Measurements from ENCODE around the gene NQO2.
"Not testable (repeated sequence)": the region's sequence is repeated elsewhere in the genome, so short reads cannot be mapped to it uniquely, and the experiment has no call there.

Gene NQO2

DNA sequence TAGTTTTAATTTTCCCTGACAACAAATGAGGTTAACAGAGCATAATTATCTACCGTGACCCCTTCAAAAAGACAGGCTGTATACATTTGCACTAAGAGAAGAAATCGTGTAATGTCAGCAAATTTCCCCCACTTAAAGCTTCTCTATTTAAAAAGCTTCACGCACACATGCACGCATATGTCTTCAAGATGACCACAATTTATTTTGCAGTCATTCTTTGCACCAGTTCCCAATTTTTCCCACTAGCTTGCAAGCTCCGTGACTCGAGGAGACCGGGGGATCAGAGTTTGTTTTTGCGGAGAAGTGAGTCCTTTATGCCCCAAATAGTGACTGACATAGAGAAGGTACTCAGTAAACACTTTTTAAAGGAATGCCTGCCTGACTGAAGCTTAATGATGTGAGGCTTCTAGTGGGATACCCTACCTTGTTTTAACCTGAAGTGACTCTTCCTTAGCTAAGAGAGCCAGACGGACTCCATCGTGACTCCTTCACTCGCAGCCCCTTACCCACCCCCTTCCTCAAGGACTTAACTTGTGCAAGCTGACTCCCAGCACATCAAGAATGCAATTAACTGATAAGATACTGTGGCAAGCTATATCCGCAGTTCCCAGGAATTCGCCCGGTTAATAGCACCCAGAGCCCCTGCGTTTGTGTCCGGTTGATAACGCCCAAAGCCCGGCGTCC, 9.3 kb upstream of the NQO2 start:
- no peak for DNase-seq

DNA sequence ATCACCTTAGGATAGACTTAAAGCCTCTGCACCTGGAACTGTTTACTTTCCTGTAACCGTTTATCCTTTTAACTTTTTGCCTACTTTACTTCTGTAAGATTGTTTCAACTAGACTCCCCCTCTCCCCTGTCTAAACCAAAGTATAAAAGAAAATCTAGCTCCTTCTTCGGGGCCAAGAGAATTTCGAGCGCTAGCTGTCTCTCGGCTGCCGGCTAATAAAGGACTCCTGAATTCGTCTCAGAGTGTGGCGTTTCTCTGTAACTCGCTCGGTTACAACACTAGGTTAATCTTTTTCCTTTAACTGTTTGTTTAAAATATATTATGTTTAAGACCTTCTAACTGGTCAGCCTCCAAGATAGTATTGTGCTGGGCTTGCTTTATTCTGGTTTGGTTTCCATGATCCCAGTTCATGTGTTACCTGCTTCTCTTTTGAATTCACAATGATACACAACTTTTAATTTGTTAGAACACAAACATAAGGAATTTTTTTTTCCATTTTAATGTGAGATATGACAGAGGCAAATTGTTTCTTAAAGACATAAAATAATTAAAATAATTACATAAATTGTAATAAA, 8.7 kb upstream of the NQO2 start:
- no peak for DNase-seq

DNA sequence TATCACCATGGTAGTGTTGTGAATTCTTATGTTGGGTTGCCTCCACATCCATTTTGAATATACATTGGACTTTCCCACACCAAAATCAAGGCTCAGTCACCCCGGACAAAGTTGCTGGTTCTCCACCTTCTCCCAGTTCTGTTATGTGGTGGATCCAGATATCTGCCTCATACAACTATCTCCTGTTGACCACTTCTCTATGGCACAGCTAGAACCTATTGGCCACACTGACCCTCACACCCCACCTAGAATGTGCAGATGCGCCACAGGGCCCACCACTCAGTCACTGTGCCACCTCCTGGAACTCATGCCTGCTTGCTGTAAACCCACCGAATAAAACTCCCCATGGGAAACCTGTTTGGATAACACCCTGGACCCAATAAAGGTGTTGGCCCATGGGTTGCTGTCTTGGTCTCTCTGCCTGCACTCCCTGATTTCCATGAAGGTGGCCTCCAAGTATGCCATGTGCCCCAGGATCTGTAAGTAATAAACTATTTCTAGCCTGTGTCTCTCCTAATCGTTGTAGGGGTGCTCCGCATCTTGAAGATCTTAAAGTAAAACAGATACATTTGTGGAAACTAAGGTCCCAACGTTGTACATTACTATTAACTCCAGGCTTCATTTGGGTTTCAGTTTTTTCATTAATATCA, 7.2 kb upstream of the NQO2 start:
- DNase-seq: no peak

DNA sequence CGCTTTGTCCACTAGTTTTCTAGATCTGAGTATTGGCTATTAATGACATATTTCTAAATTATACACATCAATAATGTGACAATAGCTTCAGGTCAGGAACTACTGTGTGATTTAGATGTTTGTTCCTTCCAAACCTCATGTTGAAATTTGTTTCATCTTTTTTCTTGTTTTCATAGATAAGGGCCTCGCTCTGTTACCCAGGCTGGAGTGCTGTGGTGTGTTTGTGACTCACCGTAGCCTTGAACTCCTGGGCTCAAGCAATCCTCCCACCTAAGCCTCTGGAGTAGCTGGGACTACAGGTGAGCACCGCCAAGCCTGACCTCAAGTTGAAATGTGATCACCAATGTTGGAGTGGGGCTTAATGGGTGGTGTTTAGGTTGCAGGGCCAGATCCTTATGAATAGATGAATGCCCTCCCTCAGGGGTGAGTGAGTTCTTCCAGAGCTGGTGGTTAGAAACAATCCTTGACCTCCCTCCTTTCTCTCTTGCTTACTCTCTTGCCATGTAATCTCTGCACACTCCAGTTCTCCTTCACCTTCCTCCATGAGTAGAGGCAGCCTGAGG, 5.9 kb upstream of the NQO2 start:
- DNase-seq: no peak

DNA sequence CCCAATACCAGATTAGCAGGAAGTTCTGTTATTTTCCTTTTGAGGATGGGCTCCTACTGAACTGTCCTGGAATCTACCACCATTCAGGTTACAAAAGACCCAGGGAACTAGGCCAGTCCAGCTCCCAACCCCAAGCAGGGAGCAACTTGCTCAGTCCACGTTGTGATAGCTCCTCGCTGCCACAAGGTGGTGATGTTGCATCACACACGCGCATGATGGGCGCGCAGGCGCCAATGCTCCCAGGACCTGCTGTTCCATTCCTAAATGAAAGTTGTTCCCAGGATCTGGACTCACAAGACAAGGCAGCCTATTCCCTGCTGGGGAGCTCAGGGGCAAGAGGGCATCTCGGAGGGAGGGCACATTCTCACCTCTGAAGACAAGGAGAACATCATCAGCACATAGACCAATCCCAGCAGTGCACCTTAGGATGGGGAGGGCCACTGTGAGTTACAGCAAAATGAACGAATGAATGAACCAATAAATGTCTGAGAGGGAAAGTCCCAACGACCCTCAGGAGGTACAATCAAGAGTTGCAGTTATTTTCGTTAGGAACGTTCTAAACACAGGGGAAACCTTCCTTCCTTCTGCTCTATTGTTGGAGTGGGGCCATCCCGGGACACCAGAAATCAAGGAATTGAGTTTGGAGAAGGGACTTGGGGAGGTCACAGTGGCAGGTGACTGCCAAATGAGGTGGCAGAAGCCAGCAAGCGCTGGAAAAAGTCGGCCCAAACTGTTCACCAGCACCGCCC, 1.3 kb upstream of the NQO2 start:
- DNase-seq: not testable (repeated sequence)

DNA sequence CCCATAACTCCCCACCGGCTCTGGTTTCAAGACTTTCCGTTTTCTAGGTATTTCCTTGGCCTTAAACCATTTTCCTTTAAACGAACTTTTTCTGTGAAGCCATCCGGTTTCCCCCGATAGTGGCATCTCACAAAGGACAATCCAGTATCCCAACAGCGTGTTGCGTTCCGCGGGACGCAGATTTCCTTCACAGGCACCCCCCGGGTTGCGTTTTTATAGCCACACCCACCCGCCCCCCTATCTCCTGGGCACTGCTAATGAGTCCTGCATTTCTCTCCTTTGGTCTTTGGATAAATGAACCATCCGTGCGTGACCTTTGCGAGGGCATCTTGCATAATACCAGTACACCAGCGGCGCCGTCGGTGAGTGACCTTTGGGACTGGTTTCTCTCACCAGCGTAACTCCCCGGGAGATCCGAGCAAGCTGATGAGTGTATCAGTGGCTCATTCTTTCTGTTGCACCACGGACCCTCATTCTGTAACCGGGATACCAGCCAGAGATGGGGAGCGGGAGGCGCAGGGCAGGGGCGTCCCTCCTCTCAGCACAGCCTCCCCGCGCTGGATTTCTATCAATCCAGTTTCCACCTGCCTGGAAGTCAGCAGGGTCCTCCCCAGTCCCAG, 586 bp upstream of the NQO2 start:
- DNase-seq: peak in 1 of 2 experiments; percentile 81

DNA sequence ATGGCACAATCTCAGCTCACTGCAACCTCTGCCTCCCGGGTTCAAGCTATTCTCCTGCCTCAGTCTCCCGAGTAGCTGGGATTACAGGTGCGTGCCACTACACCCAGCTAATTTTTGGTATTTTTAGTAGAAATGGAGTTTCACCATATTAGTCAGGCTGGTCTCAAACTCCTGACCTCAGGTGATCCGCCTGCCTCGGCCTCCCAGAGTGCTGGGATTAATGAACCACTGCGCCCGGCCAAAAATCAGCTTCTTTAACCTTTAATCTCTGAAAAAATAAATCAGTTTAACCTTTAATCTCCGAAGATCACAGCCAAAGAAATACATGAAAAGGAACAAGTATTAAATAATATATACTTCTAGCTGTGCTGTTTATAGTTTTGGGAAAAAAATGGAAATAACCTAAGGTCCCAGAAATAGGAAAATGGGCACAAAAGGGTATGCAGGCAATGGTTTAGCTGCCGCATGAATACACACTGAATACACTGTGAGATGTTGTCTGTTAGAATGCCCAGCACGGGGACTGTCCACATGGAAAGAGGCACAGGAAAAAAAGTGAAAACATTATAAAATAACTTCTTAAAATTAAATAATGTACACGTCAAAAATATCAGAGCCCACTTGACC, 1.6 kb downstream of the NQO2 start:
- DNase-seq: no peak

DNA sequence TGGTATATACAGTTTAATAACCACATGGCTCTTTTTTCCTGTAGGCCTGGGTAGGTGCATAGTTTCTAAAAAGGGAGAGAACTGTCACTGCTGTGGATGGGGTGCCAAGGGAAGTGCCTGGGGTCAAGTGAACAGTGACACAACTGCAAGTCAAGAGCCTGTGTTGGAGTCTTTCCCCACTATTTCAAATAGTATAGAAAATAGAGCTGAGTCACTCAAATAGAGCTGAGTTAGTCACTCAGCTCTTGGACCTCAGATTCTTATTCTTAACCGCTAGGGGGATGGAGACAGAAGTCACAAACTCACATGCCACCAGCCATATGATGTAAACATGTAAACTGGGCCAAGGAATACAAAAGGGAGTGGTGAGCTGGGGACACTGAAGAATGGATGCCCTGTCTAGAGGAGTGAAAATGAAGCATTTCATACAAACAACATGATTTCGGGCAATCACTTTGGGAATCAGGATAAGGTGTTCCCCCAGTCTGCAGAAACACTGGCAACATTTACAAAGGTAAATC, 2.1 kb downstream of the NQO2 start:
- DNase-seq: peak in 1 of 2 experiments; percentile 24

DNA sequence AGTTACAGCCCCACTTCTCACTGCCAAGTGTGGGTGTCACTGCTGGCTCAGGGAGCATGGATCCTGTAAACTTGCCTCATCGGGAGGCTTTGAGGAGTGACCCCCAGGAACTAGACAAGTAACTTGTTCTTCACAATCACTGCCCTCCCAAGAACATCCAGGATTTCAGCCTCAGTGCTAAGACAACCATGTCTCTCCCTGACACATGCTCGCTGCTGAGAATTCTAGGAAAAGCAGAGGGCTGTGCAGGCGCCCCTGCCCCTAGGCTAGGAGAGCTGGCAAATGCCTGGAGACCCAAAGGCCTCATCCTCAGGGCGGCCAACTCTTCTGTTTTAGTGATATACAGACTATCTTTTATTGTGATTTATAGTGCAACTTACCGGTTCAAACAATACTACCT, 3.5 kb downstream of the NQO2 start:
- not testable (repeated sequence) for DNase-seq

DNA sequence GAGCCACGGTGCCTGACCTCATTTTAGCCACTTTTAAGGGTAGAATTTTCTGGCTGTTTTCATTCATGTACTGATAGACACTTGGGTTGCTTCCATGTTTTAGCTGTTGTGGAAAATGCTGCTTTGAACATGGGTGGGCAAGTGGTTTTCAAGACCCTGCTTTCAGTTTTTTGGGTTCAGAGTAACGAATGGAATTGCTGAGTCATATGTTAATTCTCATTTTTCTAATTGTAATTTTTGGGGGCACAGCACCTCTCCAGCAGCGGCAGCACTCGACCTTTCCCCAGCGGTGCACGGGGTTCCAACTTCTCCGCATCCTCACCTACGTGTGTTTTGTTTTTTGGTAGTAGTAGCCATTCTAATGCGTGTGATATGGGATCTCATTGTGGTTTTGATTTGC, 5.4 kb downstream of the NQO2 start:
- DNase-seq: no peak

DNA sequence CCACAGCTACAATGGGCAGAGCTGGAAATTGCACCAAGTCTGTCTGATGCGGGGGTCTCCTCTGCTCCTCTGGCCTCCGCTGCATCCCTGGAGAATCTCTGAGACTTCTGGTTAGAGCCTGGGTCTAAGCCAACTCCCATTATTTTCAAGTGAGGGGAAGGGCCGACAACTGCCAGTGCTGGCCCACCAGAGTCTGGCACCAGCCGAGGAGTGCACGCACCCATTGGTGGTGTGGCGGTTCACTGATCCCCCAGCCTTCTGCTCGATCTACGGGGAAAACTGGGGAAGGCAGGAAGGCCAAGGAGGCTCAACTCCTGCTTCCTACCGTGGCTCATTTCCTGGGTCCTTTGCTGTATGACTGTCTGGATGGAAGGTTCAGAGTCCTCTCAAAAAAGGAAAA, 6.2 kb downstream of the NQO2 start:
- DNase-seq: no peak

DNA sequence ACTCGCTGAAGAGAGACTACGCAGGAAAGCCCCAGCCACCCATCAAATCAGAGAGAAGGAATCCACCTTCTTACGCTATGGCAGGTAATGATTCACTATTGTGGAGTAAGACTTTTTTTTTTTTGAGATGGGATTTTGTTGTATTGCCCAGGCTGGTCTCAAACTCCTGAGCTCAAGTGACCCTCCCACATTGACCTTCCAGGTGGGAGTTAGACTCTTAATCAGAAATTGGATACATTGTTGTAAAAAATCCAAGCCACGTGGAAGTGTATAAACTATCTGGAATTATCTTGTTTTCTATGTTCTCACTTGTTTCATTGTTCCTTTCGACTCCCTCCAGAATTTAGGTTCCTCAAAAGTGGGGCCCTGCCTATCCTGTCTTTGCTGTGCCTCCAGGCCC, 6.8 kb downstream of the NQO2 start:
- DNase-seq: no peak

DNA sequence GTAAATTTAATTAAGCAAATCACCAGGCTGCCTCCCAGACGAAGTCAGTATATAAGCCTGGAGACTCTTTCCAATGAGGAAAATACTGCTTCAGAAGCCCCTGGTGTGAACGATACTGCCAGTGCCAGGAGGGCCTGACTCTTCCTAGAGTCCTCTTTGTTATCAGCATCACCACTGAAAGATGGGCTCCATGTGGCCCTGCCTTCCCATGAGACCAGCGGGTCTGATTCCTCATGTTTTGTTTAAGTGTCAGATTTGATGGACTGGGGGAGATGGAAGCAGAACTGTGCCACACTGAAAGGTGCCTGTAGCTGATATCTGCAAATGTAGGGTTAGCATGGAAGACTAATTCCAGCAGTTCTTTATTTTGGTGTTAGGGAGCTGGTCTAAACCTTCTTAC, 7.9 kb downstream of the NQO2 start:
- no peak for DNase-seq

DNA sequence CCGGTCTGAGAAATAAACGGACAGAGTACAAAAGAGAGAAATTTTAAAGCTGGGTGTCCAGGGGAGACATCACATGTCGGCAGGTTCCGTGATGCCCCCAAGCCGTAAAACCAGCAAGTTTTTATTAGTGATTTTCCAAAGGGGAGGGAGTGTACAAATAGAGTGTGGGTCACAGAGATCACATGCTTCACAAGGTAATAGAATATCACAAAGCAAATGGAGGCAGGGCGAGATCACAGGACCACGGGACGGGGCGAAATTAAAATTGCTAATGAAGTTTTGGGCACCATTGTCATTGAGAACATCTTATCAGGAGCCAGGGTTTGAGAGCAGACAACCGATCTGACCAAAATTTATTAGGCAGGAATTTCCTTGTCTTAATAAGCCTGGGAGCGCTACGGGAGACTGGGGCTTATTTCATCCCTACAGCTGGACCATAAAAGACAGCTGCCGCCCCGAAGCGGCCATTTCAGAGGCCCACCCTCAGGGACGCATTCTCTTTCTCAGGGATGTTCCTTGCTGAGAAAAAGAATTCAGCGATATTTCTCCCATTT, 9.1 kb downstream of the NQO2 start:
- not testable (repeated sequence) for DNase-seq

DNA sequence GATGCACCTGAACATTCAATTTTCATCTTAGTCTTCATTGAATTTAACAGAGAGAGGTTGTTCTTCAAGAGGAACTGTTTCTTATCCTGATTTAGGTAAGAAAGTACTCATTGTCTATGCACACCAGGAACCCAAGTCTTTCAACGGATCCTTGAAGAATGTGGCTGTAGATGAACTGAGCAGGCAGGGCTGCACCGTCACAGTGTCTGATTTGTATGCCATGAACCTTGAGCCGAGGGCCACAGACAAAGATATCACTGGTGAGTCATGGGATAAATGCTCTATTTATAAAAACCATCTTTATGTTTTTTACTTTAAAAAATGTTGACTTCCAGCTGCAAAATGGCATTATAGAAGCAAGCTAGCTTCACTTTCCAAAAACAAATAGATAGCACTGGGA, 10.2 kb downstream of the NQO2 start:
- DNase-seq: no peak

DNA sequence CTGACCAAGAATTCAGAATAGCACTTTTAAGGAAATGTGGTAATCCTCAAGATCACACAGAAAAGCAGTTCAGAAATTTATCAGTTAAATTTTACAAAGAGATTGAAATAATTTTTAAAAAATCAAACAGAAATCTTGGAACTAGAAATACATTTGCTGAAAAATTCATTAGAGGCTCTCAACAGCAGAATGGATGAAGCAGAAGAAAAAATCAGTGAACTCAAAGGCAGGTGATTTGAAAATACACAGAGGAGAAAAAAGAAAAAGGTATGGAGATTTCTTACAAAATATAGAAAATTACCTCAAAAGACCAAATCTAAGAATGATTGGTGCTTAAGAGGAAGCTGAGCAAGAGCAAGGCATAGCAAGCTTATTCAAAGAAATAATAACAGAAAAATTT, 11.5 kb downstream of the NQO2 start:
- DNase-seq: no peak

DNA sequence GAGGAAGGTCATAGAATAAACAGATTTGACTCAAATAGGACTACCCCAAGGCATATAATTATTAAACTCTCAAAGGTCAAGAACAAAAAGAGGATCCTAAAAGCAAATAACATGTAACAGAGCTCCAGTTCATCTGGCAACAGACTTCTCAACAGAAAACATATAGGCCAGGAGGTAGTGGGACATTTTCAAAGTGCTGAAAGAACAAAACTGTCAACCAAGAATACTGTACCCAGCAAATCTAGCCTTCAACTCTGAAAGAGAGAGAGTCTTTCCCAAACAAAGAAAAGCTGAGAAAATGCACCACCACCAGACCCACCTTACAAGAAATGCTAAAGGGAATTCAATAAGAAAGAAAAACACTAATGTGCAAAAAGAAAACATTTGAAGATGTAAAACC, 11.9 kb downstream of the NQO2 start:
- DNase-seq: no peak

DNA sequence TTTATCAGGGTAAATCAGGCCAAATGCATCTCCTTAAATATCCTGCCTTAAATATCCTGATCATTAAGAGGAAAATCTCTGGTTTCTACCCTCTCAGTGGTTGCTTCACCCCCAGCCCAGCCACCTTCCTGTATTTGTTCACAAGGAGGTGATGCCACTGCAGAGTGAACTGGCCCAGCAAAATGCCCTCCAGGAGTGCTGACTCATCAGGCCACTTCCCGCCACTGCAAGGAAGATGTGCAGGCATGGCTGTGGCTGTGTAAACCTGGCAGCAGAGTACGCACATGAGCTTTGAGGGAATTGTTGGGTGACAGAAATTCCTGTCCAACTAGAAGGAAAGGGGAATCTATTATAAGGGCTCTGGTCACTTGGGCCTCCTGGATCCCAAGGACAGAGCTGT, 13.8 kb downstream of the NQO2 start:
- no peak for DNase-seq

DNA sequence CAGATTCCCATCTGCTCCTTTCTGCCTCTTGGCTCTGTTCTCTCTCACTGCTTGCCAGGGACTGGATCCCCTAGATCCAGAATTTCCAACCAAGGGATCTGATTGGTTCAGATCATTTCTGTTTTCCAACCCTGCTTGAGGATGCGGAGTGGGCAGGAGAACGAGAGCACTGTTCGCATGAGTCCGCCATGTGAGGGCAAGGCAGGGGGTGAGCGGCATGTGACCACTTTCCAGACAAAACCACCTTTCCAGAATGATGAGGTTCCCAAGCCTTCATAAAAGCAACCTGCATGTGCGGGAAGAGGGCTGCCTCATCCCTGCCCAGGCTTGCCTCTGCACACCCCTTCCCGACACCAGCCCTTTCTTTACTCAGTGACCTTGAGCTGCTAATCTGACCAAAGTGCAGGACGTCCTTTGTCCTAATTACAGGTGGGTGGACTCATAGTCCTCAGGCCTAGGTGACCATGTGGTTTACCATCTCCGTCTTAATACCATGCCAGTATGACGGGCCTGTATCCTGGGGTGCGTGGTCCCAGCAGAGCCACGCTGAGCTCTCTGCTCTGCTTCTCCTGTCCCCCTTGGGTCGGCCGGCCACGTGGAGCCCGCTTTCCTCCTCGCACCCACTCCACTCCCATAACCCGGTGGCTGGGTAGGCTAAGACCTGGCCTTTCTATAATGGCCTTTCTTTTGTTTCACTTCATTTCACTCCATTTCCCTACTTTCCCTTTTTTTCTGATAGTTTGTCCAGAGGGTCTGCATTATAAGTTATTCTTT, 14.4 kb downstream of the NQO2 start:
- DNase-seq: no peak

DNA sequence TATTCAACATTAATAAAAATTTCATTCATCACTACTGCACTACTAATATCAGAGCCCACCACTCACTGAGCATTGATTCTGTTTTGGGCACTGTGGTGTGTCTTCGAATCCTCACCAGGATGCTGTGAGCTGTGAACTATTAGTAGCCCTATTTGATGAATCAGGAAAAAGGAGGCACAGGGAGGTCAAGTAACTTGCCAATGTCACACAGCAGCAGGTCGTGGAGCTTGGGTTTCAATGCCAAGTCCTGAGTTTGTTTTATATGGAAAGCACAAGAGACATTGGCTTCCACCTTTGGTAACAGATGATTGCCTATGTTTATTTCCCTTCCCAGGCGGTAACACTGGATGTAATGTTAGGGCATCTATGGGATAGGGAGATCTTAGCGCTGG, 15.0 kb downstream of the NQO2 start:
- no peak for DNase-seq

DNA sequence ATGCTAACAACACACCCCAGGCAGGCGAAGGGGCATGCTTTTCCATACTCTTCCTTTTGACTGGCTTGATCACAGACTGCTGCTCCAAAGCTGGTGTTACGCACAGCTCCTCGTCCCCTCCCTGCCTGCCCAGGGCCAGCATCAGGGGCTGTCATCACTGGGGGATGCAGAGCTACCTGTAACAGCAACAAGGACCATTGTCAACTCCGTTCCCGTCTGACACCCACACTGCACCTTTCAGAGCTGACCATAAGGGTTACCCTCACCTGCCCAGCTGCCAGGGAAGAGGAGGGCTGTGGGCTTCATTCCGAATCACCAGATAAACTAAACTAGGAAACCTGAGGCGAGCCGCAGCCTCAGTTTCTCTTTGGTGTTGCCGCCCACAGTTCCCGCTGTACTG, 15.4 kb downstream of the NQO2 start:
- no peak for DNase-seq
